Cerebellar cortex (tissue), 1 donor: Measurements from ENCODE around the gene SIGMAR1.
A peak's percentile ranks its signal among the peaks of the same experiment; 100 is the strongest.

Experiments used
- DNase-seq: peaks from one replicate; pipeline ENCODE4 v3.0.0-alpha.2; 2015; ENCODE audit warnings: low spot score

Gene SIGMAR1

GRCh38 chr9:34637356-34638137 is at the start of gene SIGMAR1:
Gene SIGMAR1 (minus strand): TSS chr9:34637787. CDS start chr9:34637697, 90 bp downstream.
- peak; percentile 94 for DNase-seq

DNA sequence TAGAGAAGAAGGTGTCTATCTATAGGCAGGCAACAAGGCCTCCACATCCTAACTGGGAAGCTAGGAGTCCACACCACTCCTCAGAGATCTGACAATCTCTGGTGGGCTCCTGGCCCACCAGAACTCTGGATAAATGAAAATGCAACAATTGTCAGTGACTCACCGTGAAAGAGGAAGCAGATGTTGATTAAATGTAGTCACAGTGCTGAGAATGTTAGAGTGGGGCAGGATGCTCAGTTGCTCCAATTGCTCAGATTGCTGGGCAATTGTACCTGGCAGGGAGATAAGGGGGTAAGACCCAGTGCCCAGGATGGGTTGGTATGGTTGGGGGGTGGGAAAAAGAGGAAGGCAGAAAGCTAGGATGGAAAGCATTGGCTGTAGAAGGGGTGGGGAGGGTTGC is 49.1 kb upstream of the SIGMAR1 start:
- no peak for DNase-seq

DNA sequence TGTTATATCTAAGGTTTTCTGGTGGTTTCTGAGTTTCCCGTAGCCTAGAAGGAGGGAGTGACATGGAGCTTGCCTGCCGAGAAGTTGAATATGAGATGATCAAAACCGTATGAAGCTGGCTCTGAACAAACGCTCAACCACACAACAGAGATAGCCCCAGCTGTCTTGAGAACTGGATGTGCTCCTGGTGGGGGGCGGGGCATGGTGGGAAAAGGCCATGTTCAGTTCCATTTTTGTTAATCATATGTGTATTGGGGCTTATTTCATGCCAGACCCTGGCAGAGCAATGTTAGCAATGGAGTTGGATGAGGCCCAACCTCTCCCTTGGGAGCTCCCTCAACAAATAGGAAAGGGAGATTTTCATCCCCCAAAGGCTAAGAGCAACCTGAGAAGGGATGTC is 48.6 kb upstream of the SIGMAR1 start:
- no peak for DNase-seq

GRCh38 chr9:34685591-34685990 is 48.0 kb upstream of the SIGMAR1 start:
- DNase-seq: no peak

DNA sequence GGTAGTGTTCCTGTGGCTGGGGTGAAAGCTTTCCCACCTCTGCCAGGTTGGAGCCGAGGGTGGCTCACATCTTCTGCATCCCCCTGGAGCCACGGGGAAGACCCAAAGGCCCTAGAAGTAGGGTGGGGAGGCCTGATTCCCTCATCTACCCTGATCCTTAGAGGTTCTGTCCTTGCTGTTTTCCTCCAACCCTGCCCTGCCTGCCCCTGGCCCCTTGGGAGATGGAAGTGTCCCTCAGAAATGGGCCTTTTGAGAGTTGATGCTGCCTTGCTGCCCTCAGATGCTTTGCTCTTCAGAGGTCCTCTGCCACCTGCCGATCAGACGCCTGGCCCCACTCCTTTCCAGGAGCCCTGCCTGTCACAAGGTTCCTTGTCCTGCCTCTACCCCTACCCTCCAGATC is 47.2 kb upstream of the SIGMAR1 start:
- DNase-seq: no peak

GRCh38 chr9:34684145-34684544 is 46.6 kb upstream of the SIGMAR1 start:
- no peak for DNase-seq

DNA sequence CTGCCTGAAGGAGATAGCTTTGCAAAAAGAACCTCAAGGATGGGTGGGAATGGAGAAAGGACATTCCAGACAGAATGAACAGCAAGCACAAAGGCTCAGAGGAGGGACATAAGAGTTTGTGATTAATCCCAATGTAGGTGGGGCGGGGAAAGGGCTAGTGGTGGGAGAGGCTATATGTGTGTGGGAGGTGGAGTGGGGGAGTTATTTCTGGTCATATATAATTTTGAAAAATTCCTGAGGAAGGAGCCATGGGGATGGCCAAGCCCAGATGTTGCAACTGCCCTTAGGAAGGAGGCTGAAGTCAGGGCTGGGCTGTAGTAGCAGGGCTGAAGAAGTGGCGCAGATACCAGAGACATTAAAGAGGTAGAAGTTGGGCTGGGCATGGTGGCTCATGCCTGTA is 38.3 kb upstream of the SIGMAR1 start:
- DNase-seq: no peak

DNA sequence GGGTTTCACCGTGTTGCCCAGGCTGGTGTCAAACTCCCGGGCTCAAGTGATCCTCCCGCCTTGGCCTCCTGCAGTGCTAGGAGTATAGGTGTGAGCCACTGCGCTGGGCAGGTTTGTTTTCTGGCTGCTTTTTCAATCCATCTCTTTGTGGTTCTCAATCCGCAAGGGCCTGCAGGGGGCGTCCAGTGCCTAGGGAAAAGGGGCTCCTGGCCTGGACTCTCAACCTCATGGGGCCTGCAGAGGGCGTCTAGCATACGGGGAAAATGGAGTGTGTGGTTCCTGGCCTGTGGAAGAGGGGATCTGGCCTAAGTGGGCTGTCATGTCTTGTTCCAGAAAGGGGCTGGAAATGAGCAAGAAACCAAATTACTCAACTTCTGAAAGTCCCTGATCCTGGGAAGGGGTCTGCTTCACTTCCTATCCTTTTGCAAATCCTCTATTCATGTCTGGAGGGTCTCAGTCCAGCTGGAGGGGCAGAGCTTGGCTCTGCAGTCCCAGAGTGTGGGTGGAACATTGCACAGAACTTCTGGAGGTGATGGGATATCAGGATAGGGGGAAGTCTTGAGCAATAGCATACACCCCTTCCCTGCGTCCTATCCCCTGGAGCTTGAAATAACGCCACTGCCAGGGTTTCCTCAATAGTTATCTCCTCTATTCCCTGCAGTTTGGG is 37.6 kb upstream of the SIGMAR1 start:
- peak; percentile 73 for DNase-seq

DNA sequence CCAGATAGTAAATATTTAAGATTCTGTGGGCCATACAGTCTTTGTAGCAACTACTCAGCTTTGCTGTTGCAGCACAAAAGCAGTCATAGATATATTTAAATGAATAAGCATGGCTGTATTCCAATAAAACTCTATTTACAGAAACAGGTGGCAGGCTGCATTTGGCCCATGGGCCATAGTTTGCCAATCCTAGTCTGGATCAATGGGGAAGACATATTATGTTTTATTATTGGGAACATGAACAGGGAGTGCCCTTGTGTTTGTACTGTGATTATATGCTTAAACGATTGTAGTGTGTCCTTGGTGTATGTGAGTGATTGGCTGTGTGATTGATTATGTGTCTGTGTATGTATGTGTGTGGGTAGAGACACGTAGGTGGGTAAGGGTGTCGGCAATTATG is 36.9 kb upstream of the SIGMAR1 start:
- DNase-seq: no peak

- no peak for DNase-seq
These were observed 33.7 kb upstream of the SIGMAR1 start for GRCh38 chr9:34671307-34671706.

DNA sequence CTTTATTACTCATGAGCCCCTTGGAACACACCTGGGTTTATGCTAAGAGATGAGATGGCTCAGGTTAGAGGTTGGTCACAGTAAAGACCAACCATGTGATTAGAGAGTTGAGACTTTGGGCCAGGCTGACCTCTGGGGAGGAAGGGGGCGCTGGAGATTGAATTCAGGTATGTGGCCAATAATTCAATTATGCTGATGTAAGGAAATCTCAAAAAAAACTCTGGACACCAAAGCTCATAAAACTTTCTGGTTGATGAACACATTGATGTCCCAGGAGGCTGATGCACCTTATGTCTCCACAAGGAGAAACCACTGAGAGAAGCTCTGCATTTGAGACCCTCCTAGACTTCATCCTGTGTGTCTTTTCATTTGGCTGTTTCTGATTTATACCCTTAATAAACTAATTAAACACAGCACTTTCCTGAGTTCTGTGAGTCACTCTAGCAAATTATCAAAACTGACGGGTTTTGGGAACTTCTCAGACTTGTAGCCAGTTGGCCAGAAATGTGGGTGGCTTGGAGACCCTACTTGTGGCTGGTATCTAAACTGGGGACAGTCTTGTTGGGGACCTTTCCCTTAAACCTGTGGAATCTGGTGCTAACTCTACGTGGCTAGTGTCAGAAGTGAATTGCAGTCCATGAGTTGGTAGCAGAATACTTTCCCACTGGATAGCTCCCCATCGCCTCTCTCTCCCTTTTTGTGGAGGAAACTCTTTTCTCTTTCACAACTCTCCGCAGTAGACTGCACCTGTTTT is 32.4 kb upstream of the SIGMAR1 start:
- DNase-seq: no peak

DNA sequence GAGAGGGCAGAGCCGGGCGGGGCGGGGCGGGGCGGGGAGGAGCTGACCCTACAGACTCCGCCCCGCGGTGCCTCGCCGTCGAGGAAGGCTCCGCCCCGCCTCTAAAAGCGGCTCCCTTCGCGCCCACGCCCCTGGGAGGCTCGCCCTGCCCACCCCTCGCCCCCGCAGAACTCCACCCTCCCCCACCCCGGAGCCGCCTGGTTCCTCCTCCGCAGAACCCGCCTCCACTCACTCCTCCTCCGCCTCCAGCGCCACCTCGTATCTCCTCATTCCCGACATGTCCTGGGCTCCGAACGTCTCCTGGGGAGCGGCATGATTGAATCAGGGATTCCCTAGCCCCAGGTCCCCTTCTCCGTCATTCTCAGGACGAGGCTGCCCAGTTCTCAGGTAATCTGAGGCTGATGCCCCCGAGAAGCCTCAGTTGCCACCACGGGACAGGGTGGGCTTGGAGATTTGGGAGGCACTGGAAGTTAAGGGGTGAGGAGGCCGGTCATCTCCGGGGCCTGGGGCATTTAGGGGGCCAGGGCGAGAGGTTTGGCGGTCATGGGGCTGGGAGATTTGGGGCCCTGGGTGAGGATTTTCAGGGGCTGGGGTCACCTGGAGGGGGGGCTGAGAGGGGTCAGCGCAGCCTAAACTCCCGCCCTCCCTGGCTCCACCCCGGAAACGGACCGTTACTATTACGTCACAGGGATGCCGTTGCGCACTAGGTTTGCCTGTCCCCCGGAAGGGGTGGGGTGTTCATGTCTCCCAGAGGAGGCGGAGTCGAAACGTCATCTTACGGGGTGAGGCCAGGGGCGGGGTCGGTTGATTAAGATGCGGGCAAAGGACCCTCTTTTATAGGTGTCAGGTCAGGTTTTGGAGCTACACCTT is 28.0 kb upstream of the SIGMAR1 start:
- DNase-seq: peak; percentile 98

- DNase-seq: no peak
These were observed 27.4 kb upstream of the SIGMAR1 start for GRCh38 chr9:34665067-34665380.

DNA sequence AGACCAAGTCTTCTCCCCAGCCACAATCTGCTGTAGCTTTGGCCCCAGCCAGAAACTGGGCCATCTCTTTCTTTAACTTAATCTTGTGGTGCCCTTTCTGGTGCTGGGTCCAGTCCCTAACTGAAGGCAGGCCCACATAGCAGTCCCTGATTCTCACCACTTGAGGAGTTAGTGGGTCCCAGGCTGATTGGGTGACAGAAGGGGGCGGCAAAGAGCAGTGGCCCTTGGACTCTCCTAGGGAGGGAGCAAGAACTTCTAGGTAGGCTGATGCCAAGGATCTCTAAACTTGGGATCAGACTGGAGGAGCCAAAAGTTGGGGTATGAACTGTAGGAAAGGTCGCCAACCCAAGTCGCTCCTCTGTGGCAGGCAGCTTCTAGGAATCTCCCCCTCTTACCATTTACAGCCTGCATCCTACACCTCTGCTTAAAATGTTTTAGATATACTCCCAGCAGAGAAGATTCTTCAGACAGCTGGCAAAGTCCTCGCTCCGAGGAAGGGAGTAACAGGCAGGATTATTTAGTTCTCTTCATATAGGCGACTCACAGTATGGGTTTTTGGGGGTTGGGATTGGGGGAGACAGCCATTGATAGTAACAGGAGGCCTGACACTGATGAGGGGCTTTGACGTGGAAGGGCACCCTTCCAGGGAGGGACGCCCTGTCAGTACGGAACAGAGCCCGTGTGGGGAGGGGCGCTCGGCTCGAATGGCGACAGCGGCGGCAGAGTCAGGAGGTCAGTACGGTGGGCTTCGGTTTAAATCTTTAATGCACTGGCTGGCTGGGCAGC is 26.9 kb upstream of the SIGMAR1 start:
- peak; percentile 83 for DNase-seq

DNA sequence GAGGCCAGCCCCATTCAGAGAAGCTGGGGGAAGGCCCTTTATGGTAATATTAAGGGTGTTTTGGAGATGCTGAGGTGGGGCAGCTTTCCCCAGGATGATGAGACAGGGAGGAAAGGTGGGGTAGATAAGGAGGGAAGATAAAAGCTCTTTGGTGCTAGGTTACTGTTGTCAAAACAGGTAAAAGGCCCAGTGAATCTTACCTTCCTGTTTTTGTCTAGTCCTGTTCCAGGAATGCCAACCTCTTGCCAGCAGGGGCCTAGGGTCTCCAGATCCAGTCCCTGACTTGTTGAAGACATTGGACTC is 25.7 kb upstream of the SIGMAR1 start:
- DNase-seq: no peak

DNA sequence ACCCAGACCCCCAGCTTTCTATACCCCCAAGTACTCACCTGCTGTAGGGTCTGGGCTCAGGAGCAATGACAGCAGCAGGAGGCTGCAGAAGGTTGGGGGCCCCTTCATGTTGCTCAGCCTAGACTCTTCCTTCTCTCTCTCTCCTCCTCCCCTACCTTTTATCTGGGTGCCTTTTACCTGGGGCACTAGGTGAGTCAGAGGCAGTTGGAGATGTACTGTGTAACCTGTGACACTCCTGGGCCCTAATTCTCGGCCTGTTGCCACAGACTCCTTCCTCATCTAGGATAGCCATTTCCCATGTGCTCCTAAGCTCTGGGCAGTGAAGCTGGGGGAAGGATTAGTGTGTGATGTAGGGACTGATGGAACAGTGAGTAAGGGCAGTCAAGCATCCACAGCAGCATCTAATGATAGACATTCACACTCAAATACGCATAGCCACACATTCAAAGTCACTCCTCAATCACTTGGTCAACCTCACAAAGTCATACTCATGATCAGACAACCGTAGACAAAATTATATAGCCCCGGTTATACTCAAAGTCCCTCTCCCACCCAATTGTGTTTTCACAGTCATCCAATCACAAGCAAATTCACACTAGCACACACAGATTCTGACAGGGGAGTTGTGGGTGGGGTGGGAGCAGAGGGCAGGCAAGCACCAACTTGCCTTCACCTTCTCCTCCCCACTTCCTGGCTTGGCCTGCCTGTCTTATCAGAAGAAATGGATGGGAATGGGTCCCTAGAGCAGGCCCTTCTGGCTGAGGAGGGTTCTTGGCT is 25.1 kb upstream of the SIGMAR1 start, which contains the start of gene CCL27:
TSS of gene CCL27 (minus strand) at position 132 of the 777 bp plus-strand sequence. CDS start at position 108, 24 bp downstream.
- no peak for DNase-seq

- DNase-seq: no peak
These were observed 22.1 kb upstream of the SIGMAR1 start for GRCh38 chr9:34659592-34660253.

DNA sequence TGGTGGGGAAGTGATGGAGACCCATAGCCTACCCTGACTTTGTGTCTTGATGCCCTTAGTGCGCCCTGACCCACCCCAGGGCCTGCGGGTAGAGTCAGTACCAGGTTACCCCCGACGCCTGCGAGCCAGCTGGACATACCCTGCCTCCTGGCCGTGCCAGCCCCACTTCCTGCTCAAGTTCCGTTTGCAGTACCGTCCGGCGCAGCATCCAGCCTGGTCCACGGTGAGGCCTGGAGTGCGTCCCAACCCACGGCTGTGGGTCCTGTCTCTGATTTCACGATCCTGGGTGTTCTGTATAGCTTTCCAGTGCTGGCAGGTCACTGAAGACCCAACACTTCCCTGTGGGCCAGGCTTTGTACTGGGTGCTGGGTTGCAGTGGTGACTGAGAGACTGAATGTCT is 20.9 kb upstream of the SIGMAR1 start:
- DNase-seq: no peak

DNA sequence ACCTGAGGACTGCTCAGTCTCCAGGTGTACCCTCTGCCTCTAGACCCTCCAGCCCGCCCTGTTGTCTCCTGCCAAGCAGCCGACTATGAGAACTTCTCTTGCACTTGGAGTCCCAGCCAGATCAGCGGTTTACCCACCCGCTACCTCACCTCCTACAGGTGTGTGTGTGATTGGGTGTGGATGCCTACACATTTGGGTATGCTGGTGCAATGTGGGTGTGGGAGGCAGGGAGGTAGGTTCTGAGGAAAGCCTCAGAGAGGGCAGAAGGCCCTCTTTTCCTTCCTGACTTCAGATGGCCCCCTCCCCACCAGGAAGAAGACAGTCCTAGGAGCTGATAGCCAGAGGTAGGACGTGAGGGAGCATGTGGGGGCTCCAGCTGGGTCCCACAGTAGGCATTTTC is 19.4 kb upstream of the SIGMAR1 start:
- no peak for DNase-seq

- no peak for DNase-seq
These were observed 17.8 kb upstream of the SIGMAR1 start for GRCh38 chr9:34655394-34655793.
